ENCODE results near the gene STUB1. TPM values are rescaled to one million over a fixed set of nuclear protein-coding genes. Genes with fewer than 3 reads are reported as not detected.

STUB1 gene
- total RNA-seq, 2 experiments from 2014 or later: 72.4 to 85.5 TPM

DNA sequence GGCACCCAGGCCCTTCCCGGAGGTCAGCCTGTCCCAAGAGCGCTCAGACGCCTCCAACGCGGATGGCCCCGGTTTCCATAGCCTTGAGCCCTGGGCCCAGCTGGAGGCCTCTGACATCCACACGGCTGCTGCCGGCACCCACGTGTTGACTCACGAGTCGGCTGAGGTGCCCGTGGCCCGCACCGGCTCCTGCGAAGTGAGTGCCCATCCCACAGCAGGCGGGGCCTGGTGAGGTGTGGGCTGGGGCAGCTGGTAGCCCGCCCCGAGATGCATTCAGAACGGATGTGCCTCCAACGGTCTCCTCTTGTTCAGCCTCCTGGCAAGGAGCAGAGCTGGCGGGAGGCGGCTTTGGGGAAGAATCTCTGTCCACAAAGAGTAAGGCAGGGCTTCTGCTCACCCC lies 28.4 kb upstream of the STUB1 start:
- Histone ChIP-seq H4K20me1 (ENCODE audit: insufficient read depth, low read length) (no peaks in the 10 kb centered on the region), H2AFZ (ENCODE audit: low read length) (no peak overlapping the region), H3K4me3 (ENCODE audit: low read depth, low read length, poor library complexity, severe bottlenecking) (no peak overlapping the region), H3K36me3 (ENCODE audit: insufficient read depth, low read length) (peaks cover 25% of the 10 kb centered on the region), H3K9me3 (ENCODE audit: low read length) (no peaks in the 10 kb centered on the region), H3K27ac (ENCODE audit: low read depth, low read length, poor library complexity, severe bottlenecking) (no peak overlapping the region), H3K4me2 (ENCODE audit: low read length) (no peak overlapping the region), H3K4me1 (ENCODE audit: insufficient read depth, low read length, poor library complexity, severe bottlenecking) (peaks cover 25% of the 10 kb centered on the region), H3K79me2 (ENCODE audit: insufficient read depth, low read depth, low read length) (peaks cover 4% of the 10 kb centered on the region; the same call in 1 of the 2 replicates), H3K9me2 (ENCODE audit: insufficient read depth, low read length) (no peaks in the 10 kb centered on the region)
- no peak for DNase-seq (ENCODE audit: low spot score)
- intact Hi-C loops (cut with micrococcal nuclease; ENCODE audit: unreplicated experiment): no loop called here
- ChIA-PET CTCF (ENCODE audit: unreplicated experiment) (no interaction called here), POLR2A (no interaction called here)
- TF ChIP-seq, protein P1, sequence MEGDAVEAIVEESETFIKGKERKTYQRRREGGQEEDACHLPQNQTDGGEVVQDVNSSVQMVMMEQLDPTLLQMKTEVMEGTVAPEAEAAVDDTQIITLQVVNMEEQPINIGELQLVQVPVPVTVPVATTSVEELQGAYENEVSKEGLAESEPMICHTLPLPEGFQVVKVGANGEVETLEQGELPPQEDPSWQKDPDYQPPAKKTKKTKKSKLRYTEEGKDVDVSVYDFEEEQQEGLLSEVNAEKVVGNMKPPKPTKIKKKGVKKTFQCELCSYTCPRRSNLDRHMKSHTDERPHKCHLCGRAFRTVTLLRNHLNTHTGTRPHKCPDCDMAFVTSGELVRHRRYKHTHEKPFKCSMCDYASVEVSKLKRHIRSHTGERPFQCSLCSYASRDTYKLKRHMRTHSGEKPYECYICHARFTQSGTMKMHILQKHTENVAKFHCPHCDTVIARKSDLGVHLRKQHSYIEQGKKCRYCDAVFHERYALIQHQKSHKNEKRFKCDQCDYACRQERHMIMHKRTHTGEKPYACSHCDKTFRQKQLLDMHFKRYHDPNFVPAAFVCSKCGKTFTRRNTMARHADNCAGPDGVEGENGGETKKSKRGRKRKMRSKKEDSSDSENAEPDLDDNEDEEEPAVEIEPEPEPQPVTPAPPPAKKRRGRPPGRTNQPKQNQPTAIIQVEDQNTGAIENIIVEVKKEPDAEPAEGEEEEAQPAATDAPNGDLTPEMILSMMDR (conservative IDR thresholded peaks at IDR 0.05; ENCODE audit: low read length): no peak
- no peak for TF ChIP-seq EZH2phosphoT487 (IDR thresholded peaks at IDR 0.05; ENCODE audit: borderline replicate concordance, low read depth, low read length)
- no TSS peak for BruUV-seq (replicated peaks)

DNA sequence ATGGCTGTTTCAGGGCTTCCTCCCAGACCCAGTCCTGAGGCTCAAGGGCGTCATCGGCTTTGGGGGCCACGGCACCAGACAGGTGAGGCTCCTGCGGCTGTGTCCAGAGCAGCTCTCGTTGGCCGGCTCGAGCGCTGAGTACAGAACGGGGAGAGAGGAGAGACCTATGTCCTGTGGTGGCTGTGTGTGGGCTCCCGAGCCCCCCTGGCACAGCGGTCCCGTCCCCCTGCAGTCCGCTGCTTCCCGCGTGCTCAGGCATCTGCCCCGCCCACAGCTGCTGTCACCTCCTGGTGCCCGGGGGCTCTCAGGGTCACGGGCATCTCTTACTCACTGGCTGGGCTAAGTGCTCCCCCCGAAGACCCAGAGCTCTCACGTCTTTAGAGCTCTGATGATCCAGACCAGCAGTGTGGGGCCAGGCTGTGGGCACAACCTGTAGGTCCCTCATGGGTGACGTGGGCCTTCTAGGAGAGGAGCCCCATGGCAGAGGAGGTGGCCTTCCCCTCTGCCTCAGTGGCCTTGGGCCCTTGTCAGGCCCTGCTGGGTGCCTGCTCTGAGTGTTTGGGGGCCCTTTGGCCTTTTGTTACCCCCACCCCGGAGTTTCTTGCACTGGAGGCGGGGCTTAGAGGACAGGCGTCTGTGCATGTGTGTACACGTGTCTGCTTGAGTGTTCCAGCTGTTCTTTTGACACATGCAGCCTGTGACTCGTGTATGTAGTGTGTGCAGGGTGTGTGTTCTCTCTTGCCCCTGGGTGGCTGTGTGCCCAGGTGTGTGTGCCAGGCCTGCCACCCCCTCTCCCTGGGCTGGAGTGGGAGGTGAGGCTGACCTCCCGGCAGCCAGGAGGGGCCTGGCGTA lies 27.5 kb upstream of the STUB1 start:
- Histone ChIP-seq H3K4me2 (ENCODE audit: low read length) (no peak overlapping the region), H2AFZ (ENCODE audit: low read length) (no peak overlapping the region), H4K20me1 (ENCODE audit: insufficient read depth, low read length) (no peaks in the 10 kb centered on the region), H3K27ac (ENCODE audit: low read depth, low read length, poor library complexity, severe bottlenecking) (no peak overlapping the region), H3K9me3 (ENCODE audit: low read length) (no peaks in the 10 kb centered on the region), H3K79me2 (ENCODE audit: insufficient read depth, low read depth, low read length) (peaks cover 4% of the 10 kb centered on the region; the same call in 1 of the 2 replicates), H3K4me3 (ENCODE audit: low read depth, low read length, poor library complexity, severe bottlenecking) (no peak overlapping the region), H3K9me2 (ENCODE audit: insufficient read depth, low read length) (no peaks in the 10 kb centered on the region), H3K4me1 (ENCODE audit: insufficient read depth, low read length, poor library complexity, severe bottlenecking) (peaks cover 22% of the 10 kb centered on the region), H3K36me3 (ENCODE audit: insufficient read depth, low read length) (peaks cover 31% of the 10 kb centered on the region; the same call in 1 of the 2 replicates)
- DNase-seq (ENCODE audit: low spot score): no peak
- ChIA-PET CTCF (ENCODE audit: unreplicated experiment) (no interaction called here), POLR2A (no interaction called here)
- no TSS peak for BruUV-seq (replicated peaks)
- TF ChIP-seq, protein P1 (conservative IDR thresholded peaks at IDR 0.05; ENCODE audit: low read length): no peak
- no peak for TF ChIP-seq EZH2phosphoT487 (IDR thresholded peaks at IDR 0.05; ENCODE audit: borderline replicate concordance, low read depth, low read length)
- intact Hi-C loops (cut with micrococcal nuclease; ENCODE audit: unreplicated experiment): no loop called here

DNA sequence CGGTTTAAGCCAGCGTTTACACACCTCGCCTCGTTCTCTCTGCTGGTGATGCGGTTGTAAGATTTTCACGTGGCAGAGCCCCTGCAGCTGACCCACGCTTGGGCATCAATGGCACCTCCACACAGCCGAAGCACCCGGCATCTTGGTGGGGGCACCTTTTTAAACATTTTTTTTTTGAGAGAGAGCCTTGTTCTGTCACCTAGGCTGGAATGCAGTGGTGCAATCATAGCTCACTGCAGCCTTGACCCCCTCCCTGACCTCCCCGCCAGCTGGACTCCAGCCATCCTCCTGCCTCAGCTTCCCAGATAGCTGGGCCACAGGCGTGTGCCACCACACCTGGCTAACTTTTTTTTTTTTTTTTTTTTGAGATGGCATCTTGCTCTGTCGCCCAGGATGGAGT lies 26.2 kb upstream of the STUB1 start:
- TF ChIP-seq EZH2phosphoT487 (IDR thresholded peaks at IDR 0.05; ENCODE audit: borderline replicate concordance, low read depth, low read length): no peak
- TF ChIP-seq, protein P1 (conservative IDR thresholded peaks at IDR 0.05; ENCODE audit: low read length): no peak

More for the DNA sequence above, 26.2 kb upstream of the STUB1 start:
- Histone ChIP-seq H4K20me1 (ENCODE audit: insufficient read depth, low read length) (no peaks in the 10 kb centered on the region), H2AFZ (ENCODE audit: low read length) (no peak overlapping the region), H3K36me3 (ENCODE audit: insufficient read depth, low read length) (peaks cover 41% of the 10 kb centered on the region; the same call in 1 of the 2 replicates), H3K27ac (ENCODE audit: low read depth, low read length, poor library complexity, severe bottlenecking) (no peak overlapping the region), H3K4me3 (ENCODE audit: low read depth, low read length, poor library complexity, severe bottlenecking) (no peak overlapping the region), H3K4me1 (ENCODE audit: insufficient read depth, low read length, poor library complexity, severe bottlenecking) (peaks cover 13% of the 10 kb centered on the region), H3K9me2 (ENCODE audit: insufficient read depth, low read length) (no peaks in the 10 kb centered on the region), H3K79me2 (ENCODE audit: insufficient read depth, low read depth, low read length) (peaks cover 4% of the 10 kb centered on the region; the same call in 1 of the 2 replicates), H3K9me3 (ENCODE audit: low read length) (no peaks in the 10 kb centered on the region), H3K4me2 (ENCODE audit: low read length) (no peak overlapping the region)
- DNase-seq (ENCODE audit: low spot score): no peak
- ChIA-PET CTCF (ENCODE audit: unreplicated experiment) (no interaction called here), POLR2A (no interaction called here)
- BruUV-seq (replicated peaks): no TSS peak
- intact Hi-C loops (cut with micrococcal nuclease; ENCODE audit: unreplicated experiment): no loop called here

Measured in OCI-LY7 (cell line).